IMR-90 (cell line): Measurements from ENCODE around the gene SIK2.

Experiments
- NFE2L2 ChIP-seq: fragments of 150-350 bp; IDR thresholded peaks from 2 replicates; pipeline ENCODE4 v1.6.1; 2016; ENCODE audit warnings: low read depth, mild to moderate bottlenecking, low read length
- POLR2A ChIP-seq: IDR thresholded peaks from 2 replicates; pipeline ENCODE4 v1.6.1; 2012; ENCODE audit warnings: mild to moderate bottlenecking, low read depth, low read length
- SMC3 ChIP-seq: fragments of 150-350 bp; IDR thresholded peaks from 2 replicates; pipeline ENCODE4 v1.6.1; 2016; ENCODE audit warnings: low read depth, mild to moderate bottlenecking, antibody characterized with exemption, low read length, moderate library complexity
- TF ChIP-seq, protein P1 (sequence below): conservative IDR thresholded peaks from 2 replicates; pipeline ENCODE4 v1.5.1; 2012; ENCODE audit warnings: mild to moderate bottlenecking, low read depth, low read length, improper control_type of control experiment

DNA sequence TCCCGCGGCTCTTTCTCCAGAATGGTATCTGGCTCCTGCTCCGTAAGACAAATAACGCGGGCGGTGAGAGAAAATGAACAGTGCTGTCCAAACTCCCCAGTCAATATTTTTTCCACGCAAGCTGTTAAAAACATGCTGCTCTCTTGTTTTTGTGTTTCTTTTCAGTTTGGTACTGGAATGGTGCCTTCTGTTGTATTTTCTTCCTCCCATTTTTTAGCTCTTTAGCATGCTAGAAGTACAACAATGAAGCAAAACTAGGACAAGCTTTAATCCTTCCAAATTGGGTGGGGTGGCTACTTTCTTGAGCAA is 164.5 kb downstream of the SIK2 start:
- TF ChIP-seq POLR2A (no peak), SMC3 (no peak), NFE2L2 (no peak)
- TF ChIP-seq, protein P1, sequence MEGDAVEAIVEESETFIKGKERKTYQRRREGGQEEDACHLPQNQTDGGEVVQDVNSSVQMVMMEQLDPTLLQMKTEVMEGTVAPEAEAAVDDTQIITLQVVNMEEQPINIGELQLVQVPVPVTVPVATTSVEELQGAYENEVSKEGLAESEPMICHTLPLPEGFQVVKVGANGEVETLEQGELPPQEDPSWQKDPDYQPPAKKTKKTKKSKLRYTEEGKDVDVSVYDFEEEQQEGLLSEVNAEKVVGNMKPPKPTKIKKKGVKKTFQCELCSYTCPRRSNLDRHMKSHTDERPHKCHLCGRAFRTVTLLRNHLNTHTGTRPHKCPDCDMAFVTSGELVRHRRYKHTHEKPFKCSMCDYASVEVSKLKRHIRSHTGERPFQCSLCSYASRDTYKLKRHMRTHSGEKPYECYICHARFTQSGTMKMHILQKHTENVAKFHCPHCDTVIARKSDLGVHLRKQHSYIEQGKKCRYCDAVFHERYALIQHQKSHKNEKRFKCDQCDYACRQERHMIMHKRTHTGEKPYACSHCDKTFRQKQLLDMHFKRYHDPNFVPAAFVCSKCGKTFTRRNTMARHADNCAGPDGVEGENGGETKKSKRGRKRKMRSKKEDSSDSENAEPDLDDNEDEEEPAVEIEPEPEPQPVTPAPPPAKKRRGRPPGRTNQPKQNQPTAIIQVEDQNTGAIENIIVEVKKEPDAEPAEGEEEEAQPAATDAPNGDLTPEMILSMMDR = no peak
